NCI-H1436 treated with DMSO at 0.1 percent for 48 hours (cell line): ENCODE data around the gene HSPA12A.

Experiments
- DNase-seq: peaks from one replicate; lab custom pipeline; 2025; lab: John Stamatoyannopoulos, UW

Gene HSPA12A

GRCh38 chr10:116667484-116667883 is 74.9 kb downstream of the HSPA12A start:
- no peak for DNase-seq

- DNase-seq = no peak
Observed at GRCh38 chr10:116665541-116666125, 76.7 kb downstream of the HSPA12A start.

- DNase-seq = no peak
Observed at GRCh38 chr10:116664631-116665030, 77.7 kb downstream of the HSPA12A start.

- no peak for DNase-seq
Observed at GRCh38 chr10:116663342-116663741, 79.0 kb downstream of the HSPA12A start.

GRCh38 chr10:116660860-116661259 is 81.5 kb downstream of the HSPA12A start:
- DNase-seq = no peak

GRCh38 chr10:116659049-116659670 is 83.2 kb downstream of the HSPA12A start:
- no peak for DNase-seq

GRCh38 chr10:116657863-116658551 is 84.4 kb downstream of the HSPA12A start:
- no peak for DNase-seq

- no peak for DNase-seq
Observed at GRCh38 chr10:116656044-116656443, 86.3 kb downstream of the HSPA12A start.

GRCh38 chr10:116655568-116655967 is 86.8 kb downstream of the HSPA12A start:
- DNase-seq = no peak

- no peak for DNase-seq
Observed at GRCh38 chr10:116654816-116655215, 87.5 kb downstream of the HSPA12A start.

- DNase-seq = no peak
Observed at GRCh38 chr10:116653885-116654284, 88.5 kb downstream of the HSPA12A start.

- DNase-seq = no peak
Observed at GRCh38 chr10:116648903-116649302, 93.5 kb downstream of the HSPA12A start.

- DNase-seq = no peak
Observed at GRCh38 chr10:116646502-116646901, 95.9 kb downstream of the HSPA12A start.

GRCh38 chr10:116637830-116638229 is 104.5 kb downstream of the HSPA12A start:
- no peak for DNase-seq

- no peak for DNase-seq
Observed at GRCh38 chr10:116636976-116637375, 105.4 kb downstream of the HSPA12A start.

GRCh38 chr10:116636385-116636784 is 106.0 kb downstream of the HSPA12A start:
- no peak for DNase-seq

GRCh38 chr10:116634126-116634975 is 108.0 kb downstream of the HSPA12A start:
- DNase-seq = no peak

- no peak for DNase-seq
Observed at GRCh38 chr10:116633216-116633600, 109.2 kb downstream of the HSPA12A start.

GRCh38 chr10:116632596-116633215 is 109.7 kb downstream of the HSPA12A start:
- no peak for DNase-seq

GRCh38 chr10:116631871-116632295 is 110.5 kb downstream of the HSPA12A start:
- no peak for DNase-seq

GRCh38 chr10:116630020-116630419 is 112.3 kb downstream of the HSPA12A start:
- no peak for DNase-seq

GRCh38 chr10:116629340-116629739 is 113.0 kb downstream of the HSPA12A start:
- DNase-seq = no peak
